ENCODE measurements around the gene DDX21.

Gene DDX21

DNA sequence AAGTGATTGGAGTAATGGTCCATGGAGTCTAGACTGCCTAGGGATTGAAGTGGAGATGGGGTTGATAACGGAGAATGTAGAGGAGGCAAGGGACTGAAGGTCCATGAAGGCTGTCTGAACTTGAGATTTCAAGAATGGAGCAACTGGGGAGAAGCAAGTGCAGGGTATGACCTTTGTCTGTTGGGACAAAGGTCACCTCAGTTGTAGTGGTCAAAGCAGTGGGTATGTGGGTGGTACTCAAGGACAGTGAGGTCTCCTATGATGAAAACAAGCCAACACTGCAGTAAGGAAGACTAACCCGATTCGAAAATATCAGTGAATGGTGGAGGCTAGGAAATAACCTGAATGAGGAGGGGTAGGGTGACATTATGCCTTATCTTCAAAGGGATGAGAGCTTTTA is 5.4 kb upstream of the DDX21 start:
- H3F3A ChIP-seq (ENCODE audit: low read depth): no peaks in the 10 kb centered on the region
- H3K4me2 ChIP-seq (ENCODE audit: low read depth, low read length, poor library complexity, severe bottlenecking): no peak overlapping the region
- H3K9me2 ChIP-seq (replicated peaks; ENCODE audit: low read depth, low read length): no peaks in the 10 kb centered on the region
- no peak overlapping the region for H3K9ac ChIP-seq (ENCODE audit: low read depth, low read length, poor library complexity, severe bottlenecking)
- no peak overlapping the region for H2AFZ ChIP-seq (ENCODE audit: low read length)
- H3K79me2 ChIP-seq (ENCODE audit: insufficient read depth, low read length): peaks cover 8% of the 10 kb centered on the region; the same call in 1 of the 2 replicates
- H3K36me3 ChIP-seq (ENCODE audit: insufficient read depth, low read length): peaks cover 40% of the 10 kb centered on the region
- H3K4me1 ChIP-seq (ENCODE audit: insufficient read depth, low read length, poor library complexity, severe bottlenecking): peaks cover 4% of the 10 kb centered on the region
- no peak for TF ChIP-seq EZH2phosphoT487 (IDR thresholded peaks at IDR 0.05; ENCODE audit: borderline replicate concordance)
- TF ChIP-seq, protein P1, sequence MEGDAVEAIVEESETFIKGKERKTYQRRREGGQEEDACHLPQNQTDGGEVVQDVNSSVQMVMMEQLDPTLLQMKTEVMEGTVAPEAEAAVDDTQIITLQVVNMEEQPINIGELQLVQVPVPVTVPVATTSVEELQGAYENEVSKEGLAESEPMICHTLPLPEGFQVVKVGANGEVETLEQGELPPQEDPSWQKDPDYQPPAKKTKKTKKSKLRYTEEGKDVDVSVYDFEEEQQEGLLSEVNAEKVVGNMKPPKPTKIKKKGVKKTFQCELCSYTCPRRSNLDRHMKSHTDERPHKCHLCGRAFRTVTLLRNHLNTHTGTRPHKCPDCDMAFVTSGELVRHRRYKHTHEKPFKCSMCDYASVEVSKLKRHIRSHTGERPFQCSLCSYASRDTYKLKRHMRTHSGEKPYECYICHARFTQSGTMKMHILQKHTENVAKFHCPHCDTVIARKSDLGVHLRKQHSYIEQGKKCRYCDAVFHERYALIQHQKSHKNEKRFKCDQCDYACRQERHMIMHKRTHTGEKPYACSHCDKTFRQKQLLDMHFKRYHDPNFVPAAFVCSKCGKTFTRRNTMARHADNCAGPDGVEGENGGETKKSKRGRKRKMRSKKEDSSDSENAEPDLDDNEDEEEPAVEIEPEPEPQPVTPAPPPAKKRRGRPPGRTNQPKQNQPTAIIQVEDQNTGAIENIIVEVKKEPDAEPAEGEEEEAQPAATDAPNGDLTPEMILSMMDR (conservative IDR thresholded peaks at IDR 0.05; ENCODE audit: low read length): no peak
- no peak overlapping the region for H3K4me3 ChIP-seq (ENCODE audit: low read length, poor library complexity, severe bottlenecking)
- no peaks in the 10 kb centered on the region for H4K20me1 ChIP-seq (ENCODE audit: insufficient read depth, low read length, poor library complexity, severe bottlenecking)
- no peaks in the 10 kb centered on the region for H3K27me3 ChIP-seq (ENCODE audit: insufficient read depth, low read length, poor library complexity, severe bottlenecking)
- no peaks in the 10 kb centered on the region for H3K9me3 ChIP-seq (ENCODE audit: insufficient read depth, low read depth, low read length)

DNA sequence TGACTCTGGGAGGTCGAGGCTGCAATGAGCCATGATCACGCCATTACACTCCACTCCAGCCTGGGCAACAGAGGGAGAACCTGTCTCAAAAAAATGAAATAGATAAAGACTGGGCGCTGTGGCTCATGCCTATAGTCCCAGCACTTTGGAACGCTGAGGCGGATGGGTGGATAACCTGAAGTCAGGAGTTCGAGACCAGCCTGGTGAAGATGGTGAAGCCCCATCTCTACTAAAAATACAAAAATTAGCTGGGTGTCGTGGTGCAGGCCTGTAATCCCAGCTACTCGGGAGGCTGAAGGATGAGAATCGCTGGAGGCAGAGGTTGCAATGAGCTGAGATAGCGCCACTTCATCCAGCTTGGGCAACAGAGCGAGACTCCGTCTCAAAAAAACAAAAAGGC is 1.1 kb upstream of the DDX21 start:
- Histone ChIP-seq H3K4me2 (ENCODE audit: low read depth, low read length, poor library complexity, severe bottlenecking) (peak overlapping the region; percentile 89), H3K27me3 (ENCODE audit: insufficient read depth, low read length, poor library complexity, severe bottlenecking) (no peaks in the 10 kb centered on the region), H3K4me1 (ENCODE audit: insufficient read depth, low read length, poor library complexity, severe bottlenecking) (peaks cover 27% of the 10 kb centered on the region), H2AFZ (ENCODE audit: low read length) (no peak overlapping the region), H3K36me3 (ENCODE audit: insufficient read depth, low read length) (peaks cover 6% of the 10 kb centered on the region; the same call in 1 of the 2 replicates), H3K4me3 (ENCODE audit: low read length, poor library complexity, severe bottlenecking) (peak overlapping the region; percentile 95), H3F3A (ENCODE audit: low read depth) (no peaks in the 10 kb centered on the region), H4K20me1 (ENCODE audit: insufficient read depth, low read length, poor library complexity, severe bottlenecking) (peaks cover 33% of the 10 kb centered on the region), H3K9me2 (replicated peaks; ENCODE audit: low read depth, low read length) (no peaks in the 10 kb centered on the region), H3K9ac (ENCODE audit: low read depth, low read length, poor library complexity, severe bottlenecking) (peak overlapping the region; percentile 95), H3K9me3 (ENCODE audit: insufficient read depth, low read depth, low read length) (no peaks in the 10 kb centered on the region), H3K79me2 (ENCODE audit: insufficient read depth, low read length) (peaks cover 47% of the 10 kb centered on the region)
- TF ChIP-seq, protein P1 (conservative IDR thresholded peaks at IDR 0.05; ENCODE audit: low read length): no peak
- no peak for TF ChIP-seq EZH2phosphoT487 (IDR thresholded peaks at IDR 0.05; ENCODE audit: borderline replicate concordance)

DNA sequence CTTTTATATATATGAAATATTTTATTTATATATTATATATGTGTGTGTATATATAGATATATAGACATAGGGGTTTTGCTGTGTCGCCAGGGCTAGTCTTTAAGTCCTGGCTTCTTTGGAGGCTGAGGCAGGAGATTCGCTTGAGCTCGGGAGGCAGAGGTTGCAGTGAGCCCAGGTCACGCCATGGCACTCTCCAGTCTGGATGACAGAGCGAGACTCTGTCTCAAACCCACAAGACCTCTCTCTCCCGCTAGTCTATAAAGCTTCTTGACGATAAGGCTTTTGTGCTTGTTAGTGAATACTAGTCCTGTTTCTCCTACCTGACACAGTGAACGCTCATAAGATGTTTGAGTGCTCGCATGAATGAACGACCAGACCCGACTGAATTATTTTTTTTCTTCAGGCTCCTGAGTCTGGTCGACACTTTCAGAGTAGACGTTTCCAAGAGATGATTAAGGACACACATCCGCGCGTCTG is 577 bp upstream of the DDX21 start:
- Histone ChIP-seq H3K4me2 (ENCODE audit: low read depth, low read length, poor library complexity, severe bottlenecking) (peak overlapping the region; percentile 89), H3K4me1 (ENCODE audit: insufficient read depth, low read length, poor library complexity, severe bottlenecking) (peaks cover 29% of the 10 kb centered on the region), H2AFZ (ENCODE audit: low read length) (peak overlapping the region; percentile 94), H3K79me2 (ENCODE audit: insufficient read depth, low read length) (peaks cover 52% of the 10 kb centered on the region), H3K9me3 (ENCODE audit: insufficient read depth, low read depth, low read length) (no peaks in the 10 kb centered on the region), H3K27me3 (ENCODE audit: insufficient read depth, low read length, poor library complexity, severe bottlenecking) (no peaks in the 10 kb centered on the region), H3F3A (ENCODE audit: low read depth) (no peaks in the 10 kb centered on the region), H3K4me3 (ENCODE audit: low read length, poor library complexity, severe bottlenecking) (peak overlapping the region; percentile 95), H3K9ac (ENCODE audit: low read depth, low read length, poor library complexity, severe bottlenecking) (peak overlapping the region; percentile 95), H3K9me2 (replicated peaks; ENCODE audit: low read depth, low read length) (no peaks in the 10 kb centered on the region), H3K36me3 (ENCODE audit: insufficient read depth, low read length) (peaks cover 1% of the 10 kb centered on the region; the same call in 1 of the 2 replicates), H4K20me1 (ENCODE audit: insufficient read depth, low read length, poor library complexity, severe bottlenecking) (peaks cover 36% of the 10 kb centered on the region)
- TF ChIP-seq, protein P1 (conservative IDR thresholded peaks at IDR 0.05; ENCODE audit: low read length): no peak
- TF ChIP-seq EZH2phosphoT487 (IDR thresholded peaks at IDR 0.05; ENCODE audit: borderline replicate concordance): no peak

Measured in Loucy (cell line).